GM19025 (cell line): ENCODE data around the gene GALNT2.

Experiments
- ATAC-seq: cut with Tn5 transposase; IDR thresholded peaks from one replicate; pipeline ENCODE4 v1.9.1; 2021; ENCODE audit warnings: mild to moderate bottlenecking, low read depth, moderate library complexity; ENCODE audit not compliant: unreplicated experiment

Gene GALNT2

GRCh38 chr1:230050973-230051735, 15.9 kb upstream of the GALNT2 start:
- ATAC-seq, result no peak

- no peak for ATAC-seq
These were observed 15.0 kb upstream of the GALNT2 start for GRCh38 chr1:230052018-230052417.

DNA sequence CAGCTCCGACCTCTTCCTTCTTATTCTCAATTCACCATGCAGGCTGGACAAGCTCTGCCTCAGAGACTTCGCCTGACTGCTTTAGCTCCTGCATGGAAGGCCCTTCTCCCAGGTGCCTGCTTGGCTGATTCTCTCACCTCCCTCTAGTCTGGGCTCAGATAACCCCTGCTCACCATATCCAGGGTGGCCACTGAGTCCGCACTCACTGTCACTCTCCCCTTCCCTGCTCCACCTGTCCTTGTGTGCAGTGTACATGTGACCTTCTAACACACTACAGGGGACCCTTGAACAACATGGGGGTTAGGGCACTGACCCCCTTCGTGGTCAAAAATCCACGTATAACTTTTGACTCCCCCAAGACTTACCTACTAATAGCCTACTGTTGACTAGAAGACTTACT, 14.4 kb upstream of the GALNT2 start:
- ATAC-seq, result no peak

DNA sequence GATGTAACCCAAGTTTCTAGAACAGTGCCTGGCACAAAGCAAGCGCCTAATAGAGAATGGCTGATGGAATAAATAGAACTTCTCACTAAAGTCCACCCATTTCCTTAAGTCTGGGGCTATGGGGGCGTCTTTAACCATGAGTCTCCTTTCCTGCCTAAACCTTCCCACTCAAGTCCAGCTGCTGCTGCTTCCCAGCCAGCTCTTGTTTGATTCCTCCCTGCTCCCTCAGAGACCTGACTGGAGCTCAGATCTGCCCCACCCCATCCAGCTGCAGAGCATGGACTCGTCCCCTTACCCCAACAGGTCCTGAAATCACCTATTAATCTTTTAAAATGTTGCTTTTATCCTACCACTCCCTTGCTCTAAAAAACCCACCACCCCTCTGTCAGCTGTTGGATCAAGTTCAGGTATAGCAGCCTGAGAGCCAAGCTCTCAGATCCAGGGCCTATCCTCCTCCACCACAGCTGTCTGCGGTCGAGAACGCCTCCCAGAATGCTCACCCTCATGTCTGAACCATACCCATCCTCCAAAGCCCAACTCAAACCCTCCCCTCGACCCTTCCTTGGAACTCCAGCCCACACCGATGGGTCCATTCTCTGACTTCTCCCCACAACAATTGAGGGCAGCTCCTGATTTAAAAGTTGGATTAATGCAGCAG, 12.8 kb upstream of the GALNT2 start:
- no peak for ATAC-seq

DNA sequence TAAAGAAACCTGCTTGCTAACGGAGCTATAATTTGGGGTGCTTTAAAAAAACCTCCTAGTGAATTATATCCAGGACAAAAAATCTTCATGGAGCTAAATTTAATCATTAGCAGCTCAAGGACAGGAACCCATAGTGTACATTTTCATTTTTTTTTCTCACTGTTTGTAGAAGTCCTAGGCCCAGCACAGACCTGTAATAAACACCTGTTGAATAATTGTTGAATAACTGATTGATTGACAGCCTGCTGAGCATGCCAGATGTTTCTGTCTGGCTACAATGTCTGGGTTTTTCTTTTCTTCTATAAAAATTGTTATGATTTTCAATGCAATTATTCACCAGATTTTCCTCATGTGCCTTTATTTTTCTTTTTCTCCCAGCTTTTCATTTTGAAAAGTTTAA, 10.9 kb upstream of the GALNT2 start:
- ATAC-seq, result no peak

- ATAC-seq, result no peak
These were observed 9.9 kb upstream of the GALNT2 start for GRCh38 chr1:230057100-230057499.

DNA sequence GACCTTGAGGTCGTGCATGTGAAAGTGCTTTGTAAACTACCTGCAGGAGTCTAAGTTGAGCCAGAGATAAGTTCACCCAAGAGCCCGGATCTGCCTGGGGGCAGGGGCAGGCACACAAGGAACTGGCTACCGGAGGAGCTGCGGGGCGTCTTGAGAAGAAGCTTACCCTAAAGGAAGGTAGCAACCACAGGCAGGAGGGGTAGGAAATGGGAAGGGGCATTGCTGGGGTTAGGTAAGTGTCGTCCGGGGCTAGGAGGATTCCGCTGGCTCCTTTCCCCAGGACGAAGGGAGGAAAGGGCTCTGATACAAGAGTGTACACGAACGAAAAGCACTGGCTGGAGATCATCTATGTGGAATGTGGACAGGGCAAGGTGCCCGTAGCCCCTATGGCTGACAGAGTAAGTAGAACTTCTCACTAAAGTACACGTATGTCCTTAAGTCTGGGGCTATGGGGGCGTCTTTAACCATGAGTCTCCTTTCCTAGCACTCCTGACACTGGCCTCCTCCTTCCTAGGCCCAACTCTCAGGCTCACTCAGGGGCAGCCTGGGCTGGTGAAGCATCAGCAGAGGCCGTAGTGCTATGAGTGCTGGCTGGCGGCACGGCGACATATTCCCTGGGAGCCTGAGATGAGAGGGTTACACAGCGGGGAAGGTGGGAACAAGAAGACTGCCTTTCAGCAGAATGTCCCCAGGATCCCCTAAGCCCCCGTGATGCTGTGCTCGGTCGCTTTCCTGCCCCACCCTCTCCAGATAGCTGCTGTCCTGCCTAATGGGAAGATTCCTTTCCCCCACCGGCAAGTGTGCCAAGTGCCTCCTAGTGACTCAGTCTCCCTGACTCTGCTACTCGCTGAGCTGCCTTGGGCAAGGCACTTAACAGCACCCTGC, 9.1 kb upstream of the GALNT2 start:
- ATAC-seq, result no peak

- no peak for ATAC-seq
These were observed 8.4 kb upstream of the GALNT2 start for GRCh38 chr1:230058626-230059025.

DNA sequence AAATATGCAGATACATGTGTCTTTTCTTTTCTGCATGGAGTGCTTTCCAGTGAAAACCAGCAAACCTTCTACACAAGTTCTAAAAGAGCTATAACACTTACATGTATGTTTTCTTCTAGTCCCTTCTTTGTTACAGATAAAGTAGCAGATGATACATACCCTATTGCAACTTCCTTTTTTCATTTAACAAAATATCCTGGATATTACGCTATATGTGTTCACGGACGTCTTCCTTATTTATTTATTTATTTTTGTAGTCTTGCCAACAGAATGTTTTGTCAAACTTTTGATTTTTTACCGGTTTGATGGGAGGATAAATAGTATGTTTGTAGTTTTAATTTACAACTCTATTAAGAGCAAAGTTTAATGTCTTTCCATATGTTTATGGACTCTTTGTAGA, 5.2 kb upstream of the GALNT2 start:
- ATAC-seq, result no peak

- ATAC-seq, result no peak
These were observed 4.5 kb upstream of the GALNT2 start for GRCh38 chr1:230062521-230062920.

DNA sequence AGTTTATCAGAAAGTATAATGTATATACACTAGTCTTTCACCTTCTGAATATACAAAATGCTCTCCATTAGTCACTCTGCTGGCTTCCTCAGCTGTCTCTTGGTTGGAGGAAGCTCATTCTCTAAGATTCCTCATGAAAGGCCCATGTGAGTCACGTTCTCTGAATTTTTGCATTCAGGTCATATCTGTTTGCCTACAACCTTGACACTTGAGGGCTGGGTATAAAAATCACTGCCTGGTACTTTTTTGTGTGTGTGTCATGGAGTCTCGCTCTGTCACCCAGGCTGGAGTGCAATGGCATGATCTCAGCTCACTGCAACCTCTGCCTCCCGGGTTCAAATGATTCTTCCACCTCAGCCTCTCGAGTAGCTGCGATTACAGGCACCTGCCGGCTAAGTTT, 2.8 kb upstream of the GALNT2 start:
- ATAC-seq, result no peak

- ATAC-seq, result no peak
These were observed 1.9 kb upstream of the GALNT2 start for GRCh38 chr1:230065161-230065560.

DNA sequence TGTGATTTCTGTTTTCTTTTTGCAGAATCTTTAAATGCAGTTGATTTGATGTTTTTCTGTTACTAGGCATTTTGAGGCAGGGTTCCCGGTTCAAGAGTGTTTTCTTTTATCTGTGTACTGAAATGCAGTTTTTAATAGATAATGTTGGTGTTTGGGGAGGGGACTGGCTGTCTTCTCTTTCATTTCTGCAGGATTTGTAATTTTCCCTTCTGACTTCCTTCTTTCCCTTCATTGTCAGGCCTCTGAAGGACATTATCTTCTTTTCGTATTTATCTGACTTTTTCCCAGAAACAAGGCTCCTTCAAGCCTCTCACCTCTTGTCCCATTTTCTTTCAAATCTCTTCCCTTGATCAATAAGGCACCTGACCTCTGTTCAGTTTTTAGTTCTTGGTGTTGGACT, 1.5 kb upstream of the GALNT2 start:
- ATAC-seq, result no peak

GRCh38 chr1:230066031-230066430, 1.0 kb upstream of the GALNT2 start:
- ATAC-seq, result no peak

DNA sequence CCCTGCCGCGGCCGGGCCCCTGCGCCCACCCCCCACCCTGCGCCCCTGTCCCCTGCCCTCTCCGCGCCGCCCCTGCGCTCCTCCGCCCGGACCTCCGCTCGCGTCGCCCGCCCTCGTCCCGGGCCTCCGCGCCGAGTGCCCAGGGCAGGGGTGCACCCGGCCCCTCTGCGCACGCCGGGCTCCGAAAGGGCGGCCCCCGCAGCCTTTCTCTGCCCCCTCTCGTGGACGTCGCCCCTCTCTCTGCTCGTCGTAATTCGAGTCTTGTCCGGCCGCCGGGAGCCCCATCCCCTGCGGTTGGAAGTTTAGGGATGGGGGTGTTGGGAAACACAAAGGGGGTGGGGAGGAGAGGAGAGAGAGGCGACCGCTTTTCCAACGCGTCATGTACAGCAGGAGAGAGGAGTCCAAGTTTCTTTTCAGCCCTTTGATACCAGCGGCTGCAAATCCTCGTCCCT, 407 bp downstream of the GALNT2 start:
- peak; percentile 20 for ATAC-seq

- ATAC-seq, result no peak
These were observed 1.0 kb downstream of the GALNT2 start for GRCh38 chr1:230067871-230068620.

GRCh38 chr1:230068621-230068873, 1.5 kb downstream of the GALNT2 start:
- ATAC-seq, result no peak

- no peak for ATAC-seq
These were observed 2.1 kb downstream of the GALNT2 start for GRCh38 chr1:230068952-230069684.

- no peak for ATAC-seq
These were observed 2.8 kb downstream of the GALNT2 start for GRCh38 chr1:230069796-230070195.
